GM23338 (cell line): Measurements from ENCODE around the gene TUBGCP2. TPM values are rescaled to one million over a fixed set of nuclear protein-coding genes. Genes with fewer than 3 reads are reported as not detected.

Source experiments
- ATAC-seq: fragments of 200-7000 bp; cut with Tn5 transposase; 3 replicates; pipeline ENCODE4 v1.9.1; 2020
- DNase-seq: peaks from one replicate; pipeline ENCODE4 v3.0.0-alpha.2; 2015; ENCODE audit warnings: low spot score
- H2AFZ ChIP-seq: fragments of 200-600 bp; sonication (generic); 2 replicates; pipeline ENCODE4 v1.8.0; 2016; ENCODE audit warnings: antibody characterized with exemption, mild to moderate bottlenecking, moderate library complexity
- H3F3A ChIP-seq: fragments of 200-600 bp; sonication (generic); replicated peaks from 2 replicates; pipeline ENCODE4 v1.8.0; 2017; ENCODE audit warnings: antibody characterized with exemption, mixed run types, low read depth
- H3K27ac ChIP-seq: fragments of 200-600 bp; sonication (generic); 2 replicates; pipeline ENCODE4 v1.6.1; 2016; ENCODE audit warnings: low read depth
- H3K27me3 ChIP-seq: fragments of 200-600 bp; sonication (generic); 2 replicates; pipeline ENCODE4 v1.8.0; 2016; ENCODE audit warnings: mild to moderate bottlenecking, mixed run types, moderate library complexity; ENCODE audit not compliant: insufficient read depth
- H3K36me3 ChIP-seq: fragments of 200-600 bp; sonication (generic); 2 replicates; pipeline ENCODE4 v1.8.0; 2016; ENCODE audit warnings: mild to moderate bottlenecking; ENCODE audit not compliant: insufficient read depth
- H3K4me1 ChIP-seq: fragments of 200-600 bp; sonication (generic); 2 replicates; pipeline ENCODE4 v1.8.0; 2016; ENCODE audit warnings: mild to moderate bottlenecking, moderate library complexity; ENCODE audit not compliant: insufficient read depth
- H3K4me2 ChIP-seq: fragments of 200-600 bp; sonication (generic); 2 replicates; pipeline ENCODE4 v1.7.1; 2017; ENCODE audit warnings: mixed run types
- H3K4me3 ChIP-seq: fragments of 200-600 bp; sonication (generic); 2 replicates; pipeline ENCODE4 v1.6.1; 2016; ENCODE audit warnings: mixed run types
- H3K79me2 ChIP-seq: fragments of 200-600 bp; sonication (generic); replicated peaks from 2 replicates; pipeline ENCODE4 v1.8.0; 2017; ENCODE audit warnings: mild to moderate bottlenecking; ENCODE audit not compliant: insufficient read depth
- H3K9me2 ChIP-seq: fragments of 200-600 bp; sonication (generic); 2 replicates; pipeline ENCODE4 v1.8.0; 2017; ENCODE audit not compliant: insufficient read depth
- H4K20me1 ChIP-seq: fragments of 200-600 bp; sonication (generic); replicated peaks from 2 replicates; pipeline ENCODE4 v1.8.0; 2017; ENCODE audit warnings: mild to moderate bottlenecking; ENCODE audit not compliant: insufficient read depth
- H3K27ac Mint-ChIP-seq: 2 replicates; pipeline ENCODE4 v1.8.0; 2020; ENCODE audit warnings: inconsistent platforms, mild to moderate bottlenecking, moderate library complexity, mixed read lengths
- H3K27me3 Mint-ChIP-seq: 3 replicates; pipeline ENCODE4 v1.8.0; 2022; ENCODE audit warnings: low read depth, mild to moderate bottlenecking, moderate library complexity, mixed read lengths, inconsistent platforms; ENCODE audit not compliant: insufficient read depth, poor library complexity
- H3K36me3 Mint-ChIP-seq: 3 replicates; pipeline ENCODE4 v1.8.0; 2021; ENCODE audit warnings: low read depth, mild to moderate bottlenecking, inconsistent platforms, moderate library complexity, mixed read lengths
- H3K4me1 Mint-ChIP-seq: 3 replicates; pipeline ENCODE4 v1.8.0; 2020; ENCODE audit warnings: mild to moderate bottlenecking, inconsistent platforms, mixed read lengths
- H3K4me3 Mint-ChIP-seq: 3 replicates; pipeline ENCODE4 v1.8.0; 2021; ENCODE audit warnings: moderate library complexity, mild to moderate bottlenecking, inconsistent platforms, mixed read lengths
- H3K9me3 Mint-ChIP-seq: 3 replicates; pipeline ENCODE4 v1.8.0; 2020; ENCODE audit warnings: moderate library complexity, mild to moderate bottlenecking, inconsistent platforms, mixed read lengths
- CREB1 ChIP-seq: fragments of 250-450 bp; sonication (Bioruptor Pico); IDR thresholded peaks from 2 replicates; pipeline ENCODE4 v1.5.0; 2020; ENCODE audit warnings: low read depth, mild to moderate bottlenecking, moderate library complexity
- CTCF ChIP-seq, 2 experiments: fragments of 200-600 bp in 1 of 2; sonication (generic) in 1 of 2; conservative IDR thresholded peaks; 2 replicates each; pipeline versions ENCODE4 v1.5.1 to v1.6.1; 2016 to 2017; ENCODE audit warnings: antibody characterized with exemption in 2 of 2, low read depth in 2 of 2, mild to moderate bottlenecking in 2 of 2, moderate library complexity in 1 of 2
- ETS1 ChIP-seq: IDR thresholded peaks from 2 replicates; pipeline ENCODE4 v1.6.1; 2016; ENCODE audit warnings: antibody characterized with exemption
- EZH2 ChIP-seq: fragments of 200-600 bp; sonication (generic); IDR thresholded peaks from one replicate; pipeline ENCODE4 v1.8.0; 2017; ENCODE audit warnings: antibody characterized with exemption, mild to moderate bottlenecking, low read depth; ENCODE audit not compliant: unreplicated experiment
- JUNB ChIP-seq: IDR thresholded peaks from one replicate; pipeline ENCODE4 v1.6.1; 2016; ENCODE audit warnings: antibody characterized with exemption; ENCODE audit not compliant: unreplicated experiment
- NANOG ChIP-seq: IDR thresholded peaks from 2 replicates; pipeline ENCODE4 v1.6.1; 2016; ENCODE audit warnings: antibody characterized with exemption, borderline replicate concordance
- POLR2AphosphoS5 ChIP-seq: IDR thresholded peaks from 2 replicates; pipeline ENCODE4 v1.6.1; 2016; ENCODE audit warnings: antibody characterized with exemption, low read depth
- STAT1 ChIP-seq: IDR thresholded peaks from one replicate; pipeline ENCODE4 v1.6.1; 2016; ENCODE audit warnings: antibody characterized with exemption; ENCODE audit not compliant: unreplicated experiment
- ZNF114 ChIP-seq: fragments of 250-450 bp; sonication (Bioruptor Pico); IDR thresholded peaks from 2 replicates; pipeline ENCODE4 v1.5.0; 2020; ENCODE audit warnings: mild to moderate bottlenecking, moderate library complexity
- ZNF331 ChIP-seq: fragments of 250-450 bp; sonication (Bioruptor Pico); IDR thresholded peaks from 2 replicates; pipeline ENCODE4 v1.5.0; 2020; ENCODE audit warnings: low read depth, mild to moderate bottlenecking, moderate library complexity
- polyA plus RNA-seq: library from polyadenylated mRNA; unstranded; fragments of >200 nt; fragmentation: Nextera tagmentation; extraction: Ambion mirVana; gene quantifications from 2 replicates; pipeline ENCODE4 v1.2.1, GENCODE V29; 2016
- total RNA-seq: library from RNA; depleted of rRNA; stranded (reverse); fragments of >200 nt; shearing (Covaris generic); gene quantifications from 2 replicates; pipeline ENCODE4 v1.2.3, GENCODE V29; 2014
- TF ChIP-seq, protein P1 (sequence below): IDR thresholded peaks from one replicate; pipeline ENCODE4 v1.6.1; 2018; ENCODE audit warnings: antibody characterized with exemption; ENCODE audit not compliant: unreplicated experiment
- TF ChIP-seq, protein P2 (sequence below): fragments of 250-450 bp; sonication (Bioruptor Pico); IDR thresholded peaks from 2 replicates; pipeline ENCODE4 v1.5.0; 2020; ENCODE audit warnings: mild to moderate bottlenecking, moderate library complexity

Gene TUBGCP2
- total and polyA plus RNA-seq, 2 experiments from 2014 or later, result 59.6 to 67.7 TPM

GRCh38 chr10:133315847-133316246, 7.2 kb upstream of the TUBGCP2 start (continued):
- TF ChIP-seq, protein P1, sequence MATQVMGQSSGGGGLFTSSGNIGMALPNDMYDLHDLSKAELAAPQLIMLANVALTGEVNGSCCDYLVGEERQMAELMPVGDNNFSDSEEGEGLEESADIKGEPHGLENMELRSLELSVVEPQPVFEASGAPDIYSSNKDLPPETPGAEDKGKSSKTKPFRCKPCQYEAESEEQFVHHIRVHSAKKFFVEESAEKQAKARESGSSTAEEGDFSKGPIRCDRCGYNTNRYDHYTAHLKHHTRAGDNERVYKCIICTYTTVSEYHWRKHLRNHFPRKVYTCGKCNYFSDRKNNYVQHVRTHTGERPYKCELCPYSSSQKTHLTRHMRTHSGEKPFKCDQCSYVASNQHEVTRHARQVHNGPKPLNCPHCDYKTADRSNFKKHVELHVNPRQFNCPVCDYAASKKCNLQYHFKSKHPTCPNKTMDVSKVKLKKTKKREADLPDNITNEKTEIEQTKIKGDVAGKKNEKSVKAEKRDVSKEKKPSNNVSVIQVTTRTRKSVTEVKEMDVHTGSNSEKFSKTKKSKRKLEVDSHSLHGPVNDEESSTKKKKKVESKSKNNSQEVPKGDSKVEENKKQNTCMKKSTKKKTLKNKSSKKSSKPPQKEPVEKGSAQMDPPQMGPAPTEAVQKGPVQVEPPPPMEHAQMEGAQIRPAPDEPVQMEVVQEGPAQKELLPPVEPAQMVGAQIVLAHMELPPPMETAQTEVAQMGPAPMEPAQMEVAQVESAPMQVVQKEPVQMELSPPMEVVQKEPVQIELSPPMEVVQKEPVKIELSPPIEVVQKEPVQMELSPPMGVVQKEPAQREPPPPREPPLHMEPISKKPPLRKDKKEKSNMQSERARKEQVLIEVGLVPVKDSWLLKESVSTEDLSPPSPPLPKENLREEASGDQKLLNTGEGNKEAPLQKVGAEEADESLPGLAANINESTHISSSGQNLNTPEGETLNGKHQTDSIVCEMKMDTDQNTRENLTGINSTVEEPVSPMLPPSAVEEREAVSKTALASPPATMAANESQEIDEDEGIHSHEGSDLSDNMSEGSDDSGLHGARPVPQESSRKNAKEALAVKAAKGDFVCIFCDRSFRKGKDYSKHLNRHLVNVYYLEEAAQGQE, result no peak
- TF ChIP-seq JUNB, result no peak
- no peak for TF ChIP-seq STAT1
- TF ChIP-seq ZNF331 (CRISPR knock-in tag), result no peak

DNA sequence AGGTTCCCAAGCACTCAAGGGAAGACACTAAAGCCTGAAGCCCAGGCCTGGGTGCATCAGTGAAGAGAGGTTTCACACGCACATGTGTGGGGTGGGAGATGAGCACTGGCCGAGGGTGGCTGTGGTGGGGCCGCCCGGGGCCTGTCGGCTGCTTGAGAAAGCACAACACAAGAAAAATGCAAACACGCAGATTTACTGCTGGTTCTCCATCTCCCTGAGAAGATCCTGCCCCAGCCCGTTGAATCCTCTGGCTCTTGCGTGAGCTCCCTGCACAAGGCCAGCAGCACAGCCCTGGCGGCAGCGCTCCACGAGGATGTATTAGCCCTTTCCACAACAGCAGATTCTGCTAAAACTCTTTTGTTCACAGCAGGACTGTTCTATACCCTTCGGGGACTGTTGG, 6.2 kb upstream of the TUBGCP2 start:
- H3K4me2 ChIP-seq, result no peak overlapping the region
- no peaks in the 10 kb centered on the region for H4K20me1 ChIP-seq
- H3K79me2 ChIP-seq, result no peaks in the 10 kb centered on the region
- no peak overlapping the region for H2AFZ ChIP-seq
- peaks cover 6% of the 10 kb centered on the region; the same call in 1 of the 2 replicates for H3F3A ChIP-seq
- Mint-ChIP-seq H3K9me3 (no peaks in the 10 kb centered on the region), H3K4me1 (no peaks in the 10 kb centered on the region), H3K4me3 (no peak overlapping the region), H3K36me3 (peaks cover 17% of the 10 kb centered on the region), H3K27ac (no peak overlapping the region), H3K27me3 (peaks cover 22% of the 10 kb centered on the region)
- no peak overlapping the region for H3K4me3 ChIP-seq
- H3K9me2 ChIP-seq, result no peaks in the 10 kb centered on the region
- peaks cover 5% of the 10 kb centered on the region; the same call in 1 of the 2 replicates for H3K36me3 ChIP-seq
- H3K27ac ChIP-seq, result no peak overlapping the region
- H3K27me3 ChIP-seq, result peaks cover 3% of the 10 kb centered on the region; the same call in 1 of the 2 replicates
- DNase-seq, result no peak
- no peak for ATAC-seq
- H3K4me1 ChIP-seq, result no peaks in the 10 kb centered on the region
- TF ChIP-seq STAT1 (no peak), ZNF114 (CRISPR knock-in tag) (no peak), POLR2AphosphoS5 (no peak), CTCF (conservative IDR thresholded peaks at IDR 0.05; ENCODE audit: low read depth in 2 of 2) (no peak), ZNF331 (CRISPR knock-in tag) (no peak), CREB1 (CRISPR knock-in tag) (no peak), NANOG (no peak), EZH2 (no peak), ETS1 (no peak)
- TF ChIP-seq, protein P2, sequence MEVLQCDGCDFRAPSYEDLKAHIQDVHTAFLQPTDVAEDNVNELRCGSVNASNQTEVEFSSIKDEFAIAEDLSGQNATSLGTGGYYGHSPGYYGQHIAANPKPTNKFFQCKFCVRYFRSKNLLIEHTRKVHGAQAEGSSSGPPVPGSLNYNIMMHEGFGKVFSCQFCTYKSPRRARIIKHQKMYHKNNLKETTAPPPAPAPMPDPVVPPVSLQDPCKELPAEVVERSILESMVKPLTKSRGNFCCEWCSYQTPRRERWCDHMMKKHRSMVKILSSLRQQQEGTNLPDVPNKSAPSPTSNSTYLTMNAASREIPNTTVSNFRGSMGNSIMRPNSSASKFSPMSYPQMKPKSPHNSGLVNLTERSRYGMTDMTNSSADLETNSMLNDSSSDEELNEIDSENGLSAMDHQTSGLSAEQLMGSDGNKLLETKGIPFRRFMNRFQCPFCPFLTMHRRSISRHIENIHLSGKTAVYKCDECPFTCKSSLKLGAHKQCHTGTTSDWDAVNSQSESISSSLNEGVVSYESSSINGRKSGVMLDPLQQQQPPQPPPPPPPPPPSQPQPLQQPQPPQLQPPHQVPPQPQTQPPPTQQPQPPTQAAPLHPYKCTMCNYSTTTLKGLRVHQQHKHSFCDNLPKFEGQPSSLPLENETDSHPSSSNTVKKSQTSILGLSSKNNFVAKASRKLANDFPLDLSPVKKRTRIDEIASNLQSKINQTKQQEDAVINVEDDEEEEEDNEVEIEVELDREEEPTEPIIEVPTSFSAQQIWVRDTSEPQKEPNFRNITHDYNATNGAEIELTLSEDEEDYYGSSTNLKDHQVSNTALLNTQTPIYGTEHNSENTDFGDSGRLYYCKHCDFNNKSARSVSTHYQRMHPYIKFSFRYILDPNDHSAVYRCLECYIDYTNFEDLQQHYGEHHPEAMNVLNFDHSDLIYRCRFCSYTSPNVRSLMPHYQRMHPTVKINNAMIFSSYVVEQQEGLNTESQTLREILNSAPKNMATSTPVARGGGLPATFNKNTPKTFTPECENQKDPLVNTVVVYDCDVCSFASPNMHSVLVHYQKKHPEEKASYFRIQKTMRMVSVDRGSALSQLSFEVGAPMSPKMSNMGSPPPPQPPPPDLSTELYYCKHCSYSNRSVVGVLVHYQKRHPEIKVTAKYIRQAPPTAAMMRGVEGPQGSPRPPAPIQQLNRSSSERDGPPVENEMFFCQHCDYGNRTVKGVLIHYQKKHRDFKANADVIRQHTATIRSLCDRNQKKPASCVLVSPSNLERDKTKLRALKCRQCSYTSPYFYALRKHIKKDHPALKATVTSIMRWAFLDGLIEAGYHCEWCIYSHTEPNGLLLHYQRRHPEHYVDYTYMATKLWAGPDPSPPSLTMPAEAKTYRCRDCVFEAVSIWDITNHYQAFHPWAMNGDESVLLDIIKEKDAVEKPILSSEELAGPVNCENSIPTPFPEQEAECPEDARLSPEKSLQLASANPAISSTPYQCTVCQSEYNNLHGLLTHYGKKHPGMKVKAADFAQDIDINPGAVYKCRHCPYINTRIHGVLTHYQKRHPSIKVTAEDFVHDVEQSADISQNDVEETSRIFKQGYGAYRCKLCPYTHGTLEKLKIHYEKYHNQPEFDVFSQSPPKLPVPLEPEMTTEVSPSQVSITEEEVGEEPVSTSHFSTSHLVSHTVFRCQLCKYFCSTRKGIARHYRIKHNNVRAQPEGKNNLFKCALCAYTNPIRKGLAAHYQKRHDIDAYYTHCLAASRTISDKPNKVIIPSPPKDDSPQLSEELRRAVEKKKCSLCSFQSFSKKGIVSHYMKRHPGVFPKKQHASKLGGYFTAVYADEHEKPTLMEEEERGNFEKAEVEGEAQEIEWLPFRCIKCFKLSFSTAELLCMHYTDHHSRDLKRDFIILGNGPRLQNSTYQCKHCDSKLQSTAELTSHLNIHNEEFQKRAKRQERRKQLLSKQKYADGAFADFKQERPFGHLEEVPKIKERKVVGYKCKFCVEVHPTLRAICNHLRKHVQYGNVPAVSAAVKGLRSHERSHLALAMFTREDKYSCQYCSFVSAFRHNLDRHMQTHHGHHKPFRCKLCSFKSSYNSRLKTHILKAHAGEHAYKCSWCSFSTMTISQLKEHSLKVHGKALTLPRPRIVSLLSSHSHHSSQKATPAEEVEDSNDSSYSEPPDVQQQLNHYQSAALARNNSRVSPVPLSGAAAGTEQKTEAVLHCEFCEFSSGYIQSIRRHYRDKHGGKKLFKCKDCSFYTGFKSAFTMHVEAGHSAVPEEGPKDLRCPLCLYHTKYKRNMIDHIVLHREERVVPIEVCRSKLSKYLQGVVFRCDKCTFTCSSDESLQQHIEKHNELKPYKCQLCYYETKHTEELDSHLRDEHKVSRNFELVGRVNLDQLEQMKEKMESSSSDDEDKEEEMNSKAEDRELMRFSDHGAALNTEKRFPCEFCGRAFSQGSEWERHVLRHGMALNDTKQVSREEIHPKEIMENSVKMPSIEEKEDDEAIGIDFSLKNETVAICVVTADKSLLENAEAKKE (CRISPR knock-in tag), result no peak
